Thyroid gland (tissue), 4 donors: ENCODE results near the gene ASH1L.

Source experiments
- POLR2A ChIP-seq, 2 donors: fragments of 450-650 bp; IDR thresholded peaks; one replicate each; pipeline ENCODE4 v1.6.1; 2017; ENCODE audit warnings: antibody characterized with exemption in 2 of 2, mild to moderate bottlenecking in 2 of 2, moderate library complexity in 1 of 2
- TF ChIP-seq, protein P1 (sequence below), 6 experiments: fragments of 200-600 bp in 3 of 6; fragments of 450-650 bp in 3 of 6; sonication (generic) in 3 of 6; IDR thresholded peaks; one replicate each; pipeline ENCODE4 v1.5.1; 2016 to 2019; ENCODE audit warnings: antibody characterized with exemption in 6 of 6, mild to moderate bottlenecking in 2 of 6, inconsistent platforms in 1 of 6, moderate library complexity in 1 of 6

DNA sequence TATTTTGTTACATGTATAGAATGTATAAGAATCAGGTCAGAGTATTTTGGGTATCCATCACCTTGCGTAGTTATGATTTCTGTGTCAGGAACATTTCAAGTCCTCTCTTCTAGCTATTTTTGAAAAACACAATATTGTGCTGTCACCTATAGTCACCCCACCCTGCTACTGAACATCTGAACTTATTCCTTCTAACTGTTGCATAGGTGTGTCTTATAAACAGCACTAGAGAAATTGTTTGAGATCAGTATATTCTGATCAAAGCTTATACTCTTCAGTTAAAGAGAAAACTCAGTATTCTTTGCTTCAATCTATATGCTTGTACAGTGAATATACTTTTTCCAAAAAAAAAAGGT, 96.0 kb downstream of the ASH1L start:
- TF ChIP-seq, protein P1, sequence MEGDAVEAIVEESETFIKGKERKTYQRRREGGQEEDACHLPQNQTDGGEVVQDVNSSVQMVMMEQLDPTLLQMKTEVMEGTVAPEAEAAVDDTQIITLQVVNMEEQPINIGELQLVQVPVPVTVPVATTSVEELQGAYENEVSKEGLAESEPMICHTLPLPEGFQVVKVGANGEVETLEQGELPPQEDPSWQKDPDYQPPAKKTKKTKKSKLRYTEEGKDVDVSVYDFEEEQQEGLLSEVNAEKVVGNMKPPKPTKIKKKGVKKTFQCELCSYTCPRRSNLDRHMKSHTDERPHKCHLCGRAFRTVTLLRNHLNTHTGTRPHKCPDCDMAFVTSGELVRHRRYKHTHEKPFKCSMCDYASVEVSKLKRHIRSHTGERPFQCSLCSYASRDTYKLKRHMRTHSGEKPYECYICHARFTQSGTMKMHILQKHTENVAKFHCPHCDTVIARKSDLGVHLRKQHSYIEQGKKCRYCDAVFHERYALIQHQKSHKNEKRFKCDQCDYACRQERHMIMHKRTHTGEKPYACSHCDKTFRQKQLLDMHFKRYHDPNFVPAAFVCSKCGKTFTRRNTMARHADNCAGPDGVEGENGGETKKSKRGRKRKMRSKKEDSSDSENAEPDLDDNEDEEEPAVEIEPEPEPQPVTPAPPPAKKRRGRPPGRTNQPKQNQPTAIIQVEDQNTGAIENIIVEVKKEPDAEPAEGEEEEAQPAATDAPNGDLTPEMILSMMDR (IDR thresholded peaks at IDR 0.05), result no peak
- no peak for TF ChIP-seq POLR2A (IDR thresholded peaks at IDR 0.05)
